GM18507 (cell line): ENCODE measurements around the gene RPS13.
"Not testable (repeated sequence)": the region's sequence is repeated elsewhere in the genome, so short reads cannot be mapped to it uniquely, and the experiment has no call there.

Experiments used
- DNase-seq: peaks from one replicate; pipeline ENCODE4 v3.0.0; 2011; ENCODE audit warnings: low read depth; ENCODE audit not compliant: insufficient read length; ENCODE audit errors: extremely low spot score
- FAIRE-seq: peaks from 2 replicates; lab custom pipeline; 2011; peaks lifted over from hg19 to GRCh38; lab: Jason Lieb, UNC

Gene RPS13

DNA sequence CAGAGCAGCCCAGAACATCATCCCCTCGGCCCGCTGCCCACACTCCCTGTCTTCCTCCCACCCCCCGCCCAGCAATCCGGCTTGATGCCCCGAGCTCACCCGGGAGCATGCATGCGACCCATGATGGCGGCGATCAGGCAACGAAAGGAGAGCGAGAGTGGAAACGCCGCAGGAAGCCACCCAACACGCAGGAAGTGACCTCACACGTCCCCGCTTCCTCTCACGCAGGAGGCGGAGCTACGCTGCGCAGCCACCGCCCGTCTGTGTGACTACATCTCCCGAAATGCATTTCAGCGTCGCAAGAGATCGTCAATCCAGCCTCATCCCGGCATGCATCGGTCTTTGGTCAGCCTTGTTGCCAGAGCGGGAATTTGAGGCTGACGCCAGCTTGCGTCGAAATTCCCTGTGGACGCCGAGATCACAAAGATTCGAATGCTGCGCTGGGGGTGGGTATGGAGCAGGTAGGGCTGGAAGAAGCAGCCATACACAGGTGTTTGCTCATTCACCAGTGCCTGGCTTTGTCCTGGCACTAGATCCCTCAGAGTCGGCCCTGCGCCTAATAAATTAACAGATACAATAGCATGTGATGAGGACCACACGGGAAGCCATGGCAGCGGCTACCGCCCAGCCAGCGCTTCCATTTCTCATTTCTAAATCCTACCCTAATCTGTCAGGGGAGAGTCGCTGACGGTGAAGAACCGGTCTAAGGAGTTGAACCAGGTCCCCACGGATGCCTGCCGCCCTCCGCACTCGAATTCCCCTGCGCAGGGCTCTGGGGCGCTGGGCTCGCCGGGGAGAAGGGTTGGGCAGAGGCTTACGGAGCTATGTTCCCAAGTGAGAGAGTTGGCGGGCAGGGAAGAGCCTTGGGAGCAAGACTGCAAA lies at the start of gene RPS13:
Gene RPS13 (minus strand): TSS at position 148 of the 882 bp plus-strand sequence. CDS start 26 bp downstream, at position 122.
- FAIRE-seq (peak; percentile 98), DNase-seq (peak; percentile 93)

DNA sequence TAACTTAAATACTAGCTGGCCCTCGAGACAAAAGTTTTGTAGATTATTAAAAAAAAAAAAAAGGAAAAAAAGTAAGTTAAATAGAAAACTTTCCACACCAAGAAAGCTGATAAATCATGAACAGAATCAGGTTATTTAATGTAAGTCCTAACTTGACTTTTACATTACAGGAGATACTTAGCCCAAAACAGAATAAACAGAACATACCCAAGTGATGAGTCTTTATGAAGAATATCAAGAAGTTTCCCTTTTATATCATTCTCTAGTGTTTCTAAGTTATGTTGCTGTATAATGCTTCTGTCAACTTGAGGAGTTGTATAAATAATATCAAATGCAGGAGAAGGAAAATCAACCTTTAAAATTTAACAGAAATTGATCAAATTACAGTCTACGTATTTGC lies 44.5 kb upstream of the RPS13 start:
- FAIRE-seq (no peak), DNase-seq (no peak)

DNA sequence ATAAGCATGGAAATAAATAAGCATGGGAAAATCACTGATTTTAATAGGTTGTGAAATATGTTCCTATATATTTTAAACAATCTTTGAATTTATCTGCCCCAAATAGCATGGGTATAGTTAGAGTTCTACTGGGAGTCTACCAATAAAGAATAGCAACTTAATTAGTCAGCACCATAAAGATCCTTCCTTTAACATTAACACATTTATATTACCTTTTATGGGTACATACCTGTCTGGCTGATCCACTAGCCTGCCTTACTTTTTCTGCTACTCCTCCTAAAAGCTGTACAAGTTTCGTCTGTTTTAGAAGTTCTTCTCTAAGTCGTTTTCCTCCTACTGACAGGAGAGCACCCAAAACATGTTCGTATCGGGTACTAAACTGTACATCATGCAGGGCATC lies 39.8 kb upstream of the RPS13 start:
- DNase-seq (no peak), FAIRE-seq (no peak)

DNA sequence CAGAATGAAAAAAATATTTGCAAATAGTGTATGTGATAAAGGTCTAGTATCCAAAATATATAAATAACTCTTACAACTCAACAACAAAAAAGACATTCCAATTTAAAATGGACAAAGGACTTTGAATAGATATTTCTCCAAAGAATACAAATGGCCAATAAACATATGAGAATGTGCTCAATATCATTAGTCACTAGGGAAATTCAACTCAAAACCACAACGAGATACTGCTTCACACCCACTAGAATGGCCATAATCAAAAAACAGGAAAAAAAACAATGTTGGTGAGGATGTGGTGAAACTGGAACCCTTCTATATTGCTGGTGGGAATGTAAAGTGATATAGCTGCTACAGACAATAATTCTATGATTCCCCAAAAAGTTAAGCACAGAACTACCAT lies 38.6 kb upstream of the RPS13 start:
- no peak for DNase-seq
- no peak for FAIRE-seq

DNA sequence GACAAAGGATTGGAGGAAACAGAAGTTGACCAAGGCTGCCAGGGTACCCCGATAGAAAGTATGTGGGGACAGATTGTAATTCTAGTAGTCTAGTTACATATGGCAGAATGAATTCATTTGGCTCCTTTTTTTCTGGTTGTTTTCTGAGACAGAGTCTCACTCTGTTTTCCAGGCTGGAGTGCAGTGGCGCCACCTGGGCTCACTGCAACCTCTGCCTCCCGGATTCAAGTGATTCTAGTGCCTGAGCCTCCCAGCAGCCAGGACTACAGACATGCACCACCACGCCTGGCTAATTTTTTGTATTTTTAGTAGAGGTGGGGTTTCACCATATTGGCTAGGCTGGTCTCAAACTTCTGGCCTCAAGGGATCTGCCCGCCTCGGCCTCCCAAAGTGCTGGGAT lies 30.3 kb upstream of the RPS13 start:
- FAIRE-seq, DNase-seq: not testable (repeated sequence)

DNA sequence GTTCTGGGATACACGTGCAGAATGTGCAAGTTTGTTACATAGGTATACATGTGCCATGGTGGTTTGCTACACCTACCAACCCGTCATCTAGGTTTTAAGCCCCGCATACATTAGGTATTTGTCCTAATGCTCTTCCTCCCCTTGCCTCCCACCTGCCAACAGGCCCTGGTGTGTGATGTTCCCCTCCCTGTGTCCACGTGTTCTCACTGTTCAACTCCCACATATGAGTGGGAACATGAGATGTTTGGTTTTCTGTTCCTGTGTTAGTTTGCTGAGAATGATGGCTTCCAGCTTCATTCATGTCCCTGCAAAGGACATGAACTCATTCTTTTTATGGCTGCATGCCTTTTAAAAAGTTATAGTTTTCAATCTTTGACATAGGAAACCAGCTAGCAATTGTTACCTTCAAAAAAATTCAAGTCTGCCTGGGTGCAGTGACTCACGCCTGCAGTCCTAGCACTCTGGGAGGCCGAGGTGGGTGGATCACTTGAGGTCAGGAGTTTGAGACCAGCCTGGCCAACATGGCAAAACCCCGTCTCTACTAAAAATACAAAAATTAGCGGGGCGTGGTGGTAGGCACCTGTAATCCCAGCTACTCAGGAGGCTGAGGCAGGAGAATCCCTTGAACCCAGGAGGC lies 28.1 kb upstream of the RPS13 start:
- FAIRE-seq, DNase-seq: not testable (repeated sequence)

DNA sequence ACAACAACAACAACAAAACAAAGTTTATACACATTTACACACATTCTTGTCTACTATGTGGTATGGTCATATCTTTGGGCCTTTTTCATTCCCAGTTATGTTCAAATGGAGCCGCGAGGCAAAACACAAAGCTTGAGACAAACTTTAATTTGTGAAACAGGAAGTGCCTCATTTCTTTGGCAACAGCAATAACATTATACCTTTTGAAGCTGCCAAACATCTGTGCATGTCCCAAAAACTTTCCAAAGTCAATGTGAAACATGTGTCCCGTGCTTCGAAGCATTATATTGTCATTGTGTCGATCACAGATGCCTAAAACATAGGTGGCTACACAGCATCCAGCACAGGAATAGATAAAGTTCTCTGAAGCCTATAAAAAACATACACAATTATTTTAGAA lies 25.0 kb upstream of the RPS13 start:
- no peak for FAIRE-seq
- DNase-seq: no peak

DNA sequence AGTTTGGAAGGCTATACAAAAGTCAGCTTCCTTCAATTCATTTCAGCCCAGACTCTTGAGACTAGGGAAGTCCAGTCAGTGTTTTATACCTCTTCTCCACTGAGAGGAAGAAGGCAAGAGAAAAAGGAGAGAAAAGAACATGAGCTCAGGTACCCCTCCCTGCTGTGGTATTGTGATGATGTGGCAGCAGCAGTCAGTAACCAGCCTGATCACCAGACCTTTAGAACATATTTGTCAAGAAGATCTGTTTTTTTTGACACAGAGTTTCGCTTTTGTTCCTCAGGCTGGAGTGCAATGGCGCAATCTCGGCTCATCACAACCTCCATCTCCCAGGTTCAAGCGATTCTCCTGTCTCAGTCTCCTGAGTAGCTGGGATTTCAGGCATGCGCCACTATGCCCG lies 21.2 kb upstream of the RPS13 start:
- FAIRE-seq (no peak), DNase-seq (no peak)

DNA sequence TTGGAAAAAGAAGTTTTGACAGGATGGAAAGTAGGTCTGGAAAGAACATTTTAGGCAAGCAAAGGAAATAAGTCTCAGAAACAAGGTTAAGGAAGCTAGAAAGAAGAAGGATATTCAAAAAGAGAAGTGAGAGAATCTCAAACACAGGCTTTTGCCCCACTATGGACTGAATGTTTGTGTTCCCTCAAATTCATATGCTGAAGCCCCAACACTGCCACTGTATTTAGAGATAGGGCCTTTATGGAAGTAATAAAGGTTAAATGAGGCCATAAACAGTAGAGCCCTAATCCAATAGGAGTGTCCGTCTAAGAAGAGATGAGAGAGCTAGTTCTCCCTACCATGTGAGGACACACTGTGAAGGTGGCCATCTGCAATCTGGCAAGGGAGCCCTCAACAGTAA lies 20.6 kb upstream of the RPS13 start:
- FAIRE-seq (no peak), DNase-seq (no peak)

DNA sequence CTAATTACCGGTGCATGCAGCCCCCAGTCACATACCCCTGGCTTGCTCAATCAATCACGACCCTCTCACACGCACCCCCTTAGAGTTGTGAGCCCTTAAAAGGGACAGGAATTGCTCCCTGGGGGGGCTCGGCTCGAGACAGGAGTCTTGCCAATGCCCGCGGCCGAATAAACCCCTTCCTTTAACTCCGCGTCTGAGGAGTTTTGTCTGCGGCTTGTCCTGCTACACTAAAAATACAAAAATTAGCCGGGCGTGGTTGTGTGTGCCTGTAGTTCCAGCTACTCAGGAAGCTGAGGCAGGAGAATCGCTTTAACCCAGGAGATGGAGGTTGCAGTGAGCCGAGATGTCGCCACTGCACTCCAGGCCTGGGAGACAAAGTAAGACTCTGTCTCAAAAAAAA lies 8.5 kb upstream of the RPS13 start:
- DNase-seq, FAIRE-seq: not testable (repeated sequence)

DNA sequence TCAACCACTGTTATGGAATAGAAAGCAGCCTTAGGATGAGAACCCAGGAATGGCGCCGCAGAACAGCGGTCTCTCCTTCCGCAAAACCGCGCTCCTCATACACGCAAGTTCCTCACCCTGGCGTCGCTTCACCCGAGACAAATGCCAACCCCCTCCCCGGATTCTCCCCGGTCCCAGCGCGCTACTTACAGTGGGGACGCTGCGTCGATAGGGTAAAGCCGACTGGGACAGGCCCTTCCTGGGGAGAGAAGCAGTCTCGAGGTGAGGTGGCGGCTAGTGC lies 287 bp downstream of the RPS13 start:
- no peak for DNase-seq
- FAIRE-seq: no peak

DNA sequence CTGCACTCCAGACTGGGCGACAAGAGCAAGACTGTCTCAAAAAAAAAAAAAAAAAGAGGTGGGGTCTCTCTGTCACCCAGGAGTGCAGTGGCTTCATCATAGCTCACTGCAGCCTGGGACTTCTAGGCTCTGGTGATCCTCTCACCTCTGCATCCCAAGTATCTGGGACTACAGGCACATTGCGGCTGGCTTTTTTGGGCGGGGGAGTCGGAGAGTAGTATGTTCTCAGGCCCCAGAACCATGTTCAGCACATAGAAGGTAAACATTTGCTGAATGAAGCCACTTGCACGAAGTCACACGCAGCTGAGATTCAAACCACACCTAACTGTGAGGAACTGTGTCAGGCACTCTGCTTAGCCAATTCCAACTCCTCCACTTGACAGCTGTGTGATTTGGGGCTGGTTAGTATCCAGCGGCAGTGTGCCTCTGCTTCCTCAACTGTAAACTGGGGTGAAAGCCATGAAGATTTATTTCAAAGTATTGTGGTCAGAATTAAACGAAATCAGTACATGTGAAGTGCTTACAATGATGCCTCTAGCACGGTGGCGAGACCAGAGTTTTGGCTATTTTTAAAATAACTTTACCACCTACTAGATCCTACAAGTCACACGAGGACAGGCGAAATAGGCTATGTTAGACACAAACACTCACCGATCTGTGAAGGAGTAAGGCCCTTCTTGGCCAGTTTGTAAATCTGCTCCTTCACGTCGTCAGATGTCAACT lies 789 bp downstream of the RPS13 start:
- FAIRE-seq (no peak), DNase-seq (no peak)

DNA sequence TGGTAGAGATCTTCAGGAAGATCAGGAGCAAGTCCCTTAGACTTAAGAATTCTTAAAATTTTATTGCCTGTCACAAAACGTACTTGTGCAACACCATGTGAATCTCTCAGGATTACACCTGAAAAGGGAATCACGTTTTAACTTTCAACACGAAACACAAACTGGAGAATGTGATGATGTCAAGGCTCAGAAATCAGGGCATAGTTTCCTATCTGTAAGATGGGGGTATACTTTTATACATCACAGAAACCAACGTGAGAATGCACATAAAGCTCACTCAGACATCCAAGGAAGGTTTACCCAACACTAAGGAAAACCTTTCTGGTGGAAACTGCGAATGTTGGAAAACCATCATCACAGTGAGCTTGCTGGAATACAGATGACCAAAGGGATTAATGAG lies 2.0 kb downstream of the RPS13 start:
- FAIRE-seq (no peak), DNase-seq (no peak)

DNA sequence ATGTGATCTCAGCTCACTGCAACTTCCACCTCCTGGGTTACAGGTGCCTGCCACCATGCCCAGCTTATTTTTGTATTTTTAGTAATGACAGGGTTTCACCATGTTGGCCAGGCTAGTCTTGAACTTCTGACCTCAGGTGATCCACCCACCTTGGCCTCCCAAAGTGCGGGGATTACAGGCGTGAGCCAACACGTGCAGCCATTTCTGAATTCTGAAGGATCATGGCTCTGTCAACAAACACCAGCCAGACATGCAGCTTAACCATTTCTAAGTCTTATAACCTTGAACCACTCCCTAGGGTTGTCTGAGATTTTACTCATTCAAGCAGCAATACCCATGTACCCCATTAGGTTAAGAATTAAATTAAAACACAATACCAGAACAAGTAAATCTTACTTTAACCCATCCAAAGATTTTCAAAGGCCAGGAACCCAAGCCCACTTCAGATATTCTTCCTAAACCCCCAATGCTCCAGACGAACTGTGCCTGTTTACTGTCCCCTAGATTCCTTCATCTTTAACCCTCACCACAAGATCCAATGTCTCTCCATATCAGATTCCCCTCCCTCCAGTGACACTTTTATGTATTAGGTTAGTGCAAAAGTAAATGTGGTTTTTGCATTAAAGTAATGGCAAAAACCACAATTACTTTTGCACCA lies 4.0 kb downstream of the RPS13 start:
- FAIRE-seq (no peak), DNase-seq (no peak)

DNA sequence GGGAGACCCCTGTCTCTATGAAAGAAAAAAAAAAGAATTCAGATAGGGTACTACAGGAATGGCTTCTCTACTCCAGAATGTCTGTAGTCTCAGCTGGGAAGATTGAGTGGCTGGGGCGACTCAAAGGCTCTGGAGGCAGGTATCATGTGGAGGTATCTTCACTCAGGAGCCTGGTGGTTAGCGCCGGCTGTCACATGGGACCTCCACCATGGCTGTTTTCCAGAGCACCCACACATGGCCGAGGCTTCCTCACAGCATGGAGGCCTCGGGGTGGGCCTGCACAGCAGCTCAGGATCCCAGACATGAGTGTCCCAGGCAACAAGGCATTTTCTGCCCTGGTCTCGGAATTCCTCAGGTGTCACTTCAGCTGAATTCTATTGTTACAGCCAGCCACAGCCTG lies 10.1 kb downstream of the RPS13 start:
- DNase-seq: no peak
- FAIRE-seq: no peak

DNA sequence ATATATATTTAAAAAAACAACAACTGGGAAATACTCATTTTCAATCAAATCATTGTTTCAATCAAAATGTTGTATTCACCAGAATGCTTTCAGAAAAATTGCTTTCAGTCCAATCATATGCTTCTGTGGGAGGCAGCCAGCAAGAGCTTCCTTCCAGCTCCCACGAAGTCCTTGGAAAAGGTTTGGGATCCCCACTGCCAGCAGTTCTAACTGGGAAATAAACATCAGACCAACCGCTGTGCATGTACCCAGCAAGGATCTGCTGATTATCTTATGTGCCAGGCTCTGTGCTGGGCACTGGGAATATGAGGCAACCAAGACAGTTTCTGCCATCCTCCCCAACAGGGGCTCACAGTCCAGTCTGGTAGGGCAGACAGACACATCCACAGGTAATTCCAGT lies 10.8 kb downstream of the RPS13 start:
- DNase-seq: no peak
- no peak for FAIRE-seq

DNA sequence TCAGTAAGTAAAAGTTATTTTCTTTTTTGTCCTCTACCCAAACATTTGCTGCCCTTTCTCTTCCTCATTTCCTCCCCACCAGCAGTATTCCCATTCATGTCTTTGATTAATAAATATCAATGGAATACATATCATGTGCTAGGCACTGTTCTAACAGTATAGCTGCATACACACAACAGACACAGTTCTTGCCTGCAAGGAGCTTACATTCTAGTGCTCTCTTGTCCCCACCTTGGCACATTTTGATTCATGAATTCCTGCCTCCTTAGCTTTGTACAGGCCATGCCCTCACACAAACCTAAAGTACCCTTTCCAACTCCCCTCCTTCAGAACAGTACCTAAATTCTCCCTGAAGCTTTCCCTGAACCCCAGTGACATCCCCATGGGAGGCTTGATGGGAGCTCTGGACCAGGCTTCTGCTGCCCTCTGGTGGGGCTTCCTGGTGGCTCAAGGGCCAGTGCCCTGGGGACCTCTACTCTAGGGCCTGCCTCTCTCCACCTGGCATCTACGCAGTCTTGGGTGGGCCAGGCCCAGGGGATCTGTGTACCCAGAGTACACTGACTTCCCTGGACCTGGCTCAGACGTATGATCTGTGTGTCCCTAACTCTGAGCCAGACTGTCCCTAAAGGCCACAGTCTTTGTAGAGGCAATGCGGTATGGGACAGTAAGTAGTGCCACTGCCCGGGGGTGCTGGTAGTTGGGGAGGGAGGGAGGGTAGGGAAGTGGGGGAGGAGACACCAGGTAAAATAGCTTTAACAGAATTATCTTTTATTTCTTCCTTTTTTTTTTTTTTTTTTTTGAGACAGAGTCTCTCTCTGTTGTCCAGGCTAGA lies 14.1 kb downstream of the RPS13 start:
- peak; percentile 29 for DNase-seq
- peak; percentile 48 for FAIRE-seq

DNA sequence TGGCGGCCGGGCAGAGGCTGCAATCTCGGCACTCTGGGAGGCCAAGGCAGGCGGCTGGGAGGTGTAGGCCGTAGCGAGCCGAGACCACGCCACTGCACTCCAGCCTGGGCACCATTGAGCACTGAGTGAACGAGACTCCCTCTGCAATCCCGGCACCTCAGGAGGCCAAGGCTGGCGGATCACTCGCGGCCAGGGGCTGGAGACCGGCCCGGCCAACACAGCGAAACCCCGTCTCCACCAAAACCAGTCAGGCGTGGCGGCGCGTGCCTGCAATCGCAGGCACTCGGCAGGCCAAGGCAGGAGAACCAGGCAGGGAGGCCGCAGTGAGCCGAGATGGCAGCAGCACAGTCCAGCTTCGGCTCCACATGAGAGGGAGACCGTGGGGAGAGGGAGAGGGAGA lies 26.3 kb downstream of the RPS13 start:
- not testable (repeated sequence) for FAIRE-seq, DNase-seq

DNA sequence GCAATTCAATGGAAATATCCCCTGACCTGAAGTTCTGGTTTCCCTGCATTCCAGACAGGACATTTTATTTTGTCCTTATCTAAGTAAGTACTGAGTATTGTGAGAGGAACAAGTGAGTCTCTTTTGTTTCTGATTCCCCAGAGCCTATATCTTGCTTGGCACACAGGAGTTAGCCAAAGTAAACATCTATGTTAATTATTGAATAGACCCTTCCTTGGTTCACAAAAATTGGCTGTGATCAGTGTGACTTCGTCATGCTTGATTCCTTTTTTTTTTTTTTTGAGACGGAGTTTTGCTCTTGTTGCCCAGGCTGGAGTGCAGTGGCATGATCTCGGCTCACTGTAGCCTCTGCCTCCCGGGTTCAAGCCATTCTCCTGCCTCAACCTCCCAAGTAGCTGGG lies 29.0 kb downstream of the RPS13 start:
- not testable (repeated sequence) for FAIRE-seq, DNase-seq
